ENCODE results near the gene GLYR1. TPM values are rescaled to one million over a fixed set of nuclear protein-coding genes. Genes with fewer than 3 reads are reported as not detected.

GLYR1 gene
- total and polyA plus RNA-seq, 10 of the 15 experiments (the other 5 are each of a cell fraction or from before 2014, with no cell fraction given): 7.3 to 90.2 (median 57.2) TPM

DNA sequence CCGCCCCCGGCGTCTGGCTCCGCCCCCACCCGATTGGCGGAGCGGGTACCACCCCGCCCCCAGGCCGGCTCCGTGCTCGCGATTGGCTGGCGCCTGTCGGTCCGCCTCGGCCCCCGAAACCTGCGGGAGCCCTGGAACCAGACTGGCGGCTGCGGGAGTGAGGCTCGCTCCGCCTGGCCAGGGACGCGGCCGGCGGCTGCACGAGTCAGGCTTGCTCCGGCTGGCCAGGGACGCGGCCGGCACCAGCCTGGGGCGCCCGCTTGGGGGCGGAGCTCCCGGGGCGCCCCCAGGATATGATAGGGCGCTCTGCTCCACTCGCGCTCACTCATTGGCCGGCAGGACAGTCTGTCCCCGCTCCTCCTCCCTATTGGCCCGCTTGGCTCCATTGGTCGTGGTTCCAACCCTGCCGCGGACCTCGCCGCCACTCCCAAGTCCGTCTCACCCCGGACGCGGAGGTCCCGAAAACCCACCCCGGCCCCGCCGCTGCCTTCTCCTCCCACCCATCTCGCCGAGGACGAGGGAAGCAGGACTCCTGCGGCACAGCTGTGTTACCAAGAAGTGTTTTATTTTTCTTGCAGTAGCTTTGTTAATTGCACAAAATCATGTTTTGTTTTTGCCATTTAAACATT, 44.3 kb downstream of the GLYR1 start (continued):
- TF ChIP-seq, protein P1, sequence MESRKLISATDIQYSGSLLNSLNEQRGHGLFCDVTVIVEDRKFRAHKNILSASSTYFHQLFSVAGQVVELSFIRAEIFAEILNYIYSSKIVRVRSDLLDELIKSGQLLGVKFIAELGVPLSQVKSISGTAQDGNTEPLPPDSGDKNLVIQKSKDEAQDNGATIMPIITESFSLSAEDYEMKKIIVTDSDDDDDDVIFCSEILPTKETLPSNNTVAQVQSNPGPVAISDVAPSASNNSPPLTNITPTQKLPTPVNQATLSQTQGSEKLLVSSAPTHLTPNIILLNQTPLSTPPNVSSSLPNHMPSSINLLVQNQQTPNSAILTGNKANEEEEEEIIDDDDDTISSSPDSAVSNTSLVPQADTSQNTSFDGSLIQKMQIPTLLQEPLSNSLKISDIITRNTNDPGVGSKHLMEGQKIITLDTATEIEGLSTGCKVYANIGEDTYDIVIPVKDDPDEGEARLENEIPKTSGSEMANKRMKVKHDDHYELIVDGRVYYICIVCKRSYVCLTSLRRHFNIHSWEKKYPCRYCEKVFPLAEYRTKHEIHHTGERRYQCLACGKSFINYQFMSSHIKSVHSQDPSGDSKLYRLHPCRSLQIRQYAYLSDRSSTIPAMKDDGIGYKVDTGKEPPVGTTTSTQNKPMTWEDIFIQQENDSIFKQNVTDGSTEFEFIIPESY (IDR thresholded peaks at IDR 0.05): no peak
- TF ChIP-seq POLR2AphosphoS5 (IDR thresholded peaks at IDR 0.05; ENCODE audit: low read length): no peak
- 0 out of 3 replicates have a peak, but pooled peaks have one; percentile 8 for TF ChIP-seq POU2F2 (IDR thresholded peaks at IDR 0.05; ENCODE audit: borderline replicate concordance, low read depth, low read length)
- no peak for TF ChIP-seq YBX1 (IDR thresholded peaks at IDR 0.05)
- no peak for TF ChIP-seq TCF7 (IDR thresholded peaks at IDR 0.05; ENCODE audit: borderline replicate concordance)
- no peak for TF ChIP-seq SMARCA5 (IDR thresholded peaks at IDR 0.05)
- no peak for TF ChIP-seq EZH2 (IDR thresholded peaks at IDR 0.05; ENCODE audit: borderline replicate concordance, control insufficient read depth, low read depth, low read length)
- TF ChIP-seq, protein P2, sequence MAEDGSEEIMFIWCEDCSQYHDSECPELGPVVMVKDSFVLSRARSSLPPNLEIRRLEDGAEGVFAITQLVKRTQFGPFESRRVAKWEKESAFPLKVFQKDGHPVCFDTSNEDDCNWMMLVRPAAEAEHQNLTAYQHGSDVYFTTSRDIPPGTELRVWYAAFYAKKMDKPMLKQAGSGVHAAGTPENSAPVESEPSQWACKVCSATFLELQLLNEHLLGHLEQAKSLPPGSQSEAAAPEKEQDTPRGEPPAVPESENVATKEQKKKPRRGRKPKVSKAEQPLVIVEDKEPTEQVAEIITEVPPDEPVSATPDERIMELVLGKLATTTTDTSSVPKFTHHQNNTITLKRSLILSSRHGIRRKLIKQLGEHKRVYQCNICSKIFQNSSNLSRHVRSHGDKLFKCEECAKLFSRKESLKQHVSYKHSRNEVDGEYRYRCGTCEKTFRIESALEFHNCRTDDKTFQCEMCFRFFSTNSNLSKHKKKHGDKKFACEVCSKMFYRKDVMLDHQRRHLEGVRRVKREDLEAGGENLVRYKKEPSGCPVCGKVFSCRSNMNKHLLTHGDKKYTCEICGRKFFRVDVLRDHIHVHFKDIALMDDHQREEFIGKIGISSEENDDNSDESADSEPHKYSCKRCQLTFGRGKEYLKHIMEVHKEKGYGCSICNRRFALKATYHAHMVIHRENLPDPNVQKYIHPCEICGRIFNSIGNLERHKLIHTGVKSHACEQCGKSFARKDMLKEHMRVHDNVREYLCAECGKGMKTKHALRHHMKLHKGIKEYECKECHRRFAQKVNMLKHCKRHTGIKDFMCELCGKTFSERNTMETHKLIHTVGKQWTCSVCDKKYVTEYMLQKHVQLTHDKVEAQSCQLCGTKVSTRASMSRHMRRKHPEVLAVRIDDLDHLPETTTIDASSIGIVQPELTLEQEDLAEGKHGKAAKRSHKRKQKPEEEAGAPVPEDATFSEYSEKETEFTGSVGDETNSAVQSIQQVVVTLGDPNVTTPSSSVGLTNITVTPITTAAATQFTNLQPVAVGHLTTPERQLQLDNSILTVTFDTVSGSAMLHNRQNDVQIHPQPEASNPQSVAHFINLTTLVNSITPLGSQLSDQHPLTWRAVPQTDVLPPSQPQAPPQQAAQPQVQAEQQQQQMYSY (CRISPR knock-in tag; IDR thresholded peaks at IDR 0.05): no peak
- peak; percentile 61 for TF ChIP-seq KLF5 (IDR thresholded peaks at IDR 0.05; ENCODE audit: partially characterized antibody)
- no peak for TF ChIP-seq SPI1 (IDR thresholded peaks at IDR 0.05; ENCODE audit: borderline replicate concordance, insufficient read depth, low read depth, low read length)
- no peak for TF ChIP-seq ZNF622 (IDR thresholded peaks at IDR 0.05)
- TF ChIP-seq HCFC1 (IDR thresholded peaks at IDR 0.05; ENCODE audit: low read length): no peak
- peak; percentile 90 for TF ChIP-seq FOS (IDR thresholded peaks at IDR 0.05; ENCODE audit: borderline replicate concordance, extremely low read depth, insufficient read length)
- no peak for TF ChIP-seq BCL11A (IDR thresholded peaks at IDR 0.05; ENCODE audit: low read depth, low read length)
- TF ChIP-seq, protein P3, sequence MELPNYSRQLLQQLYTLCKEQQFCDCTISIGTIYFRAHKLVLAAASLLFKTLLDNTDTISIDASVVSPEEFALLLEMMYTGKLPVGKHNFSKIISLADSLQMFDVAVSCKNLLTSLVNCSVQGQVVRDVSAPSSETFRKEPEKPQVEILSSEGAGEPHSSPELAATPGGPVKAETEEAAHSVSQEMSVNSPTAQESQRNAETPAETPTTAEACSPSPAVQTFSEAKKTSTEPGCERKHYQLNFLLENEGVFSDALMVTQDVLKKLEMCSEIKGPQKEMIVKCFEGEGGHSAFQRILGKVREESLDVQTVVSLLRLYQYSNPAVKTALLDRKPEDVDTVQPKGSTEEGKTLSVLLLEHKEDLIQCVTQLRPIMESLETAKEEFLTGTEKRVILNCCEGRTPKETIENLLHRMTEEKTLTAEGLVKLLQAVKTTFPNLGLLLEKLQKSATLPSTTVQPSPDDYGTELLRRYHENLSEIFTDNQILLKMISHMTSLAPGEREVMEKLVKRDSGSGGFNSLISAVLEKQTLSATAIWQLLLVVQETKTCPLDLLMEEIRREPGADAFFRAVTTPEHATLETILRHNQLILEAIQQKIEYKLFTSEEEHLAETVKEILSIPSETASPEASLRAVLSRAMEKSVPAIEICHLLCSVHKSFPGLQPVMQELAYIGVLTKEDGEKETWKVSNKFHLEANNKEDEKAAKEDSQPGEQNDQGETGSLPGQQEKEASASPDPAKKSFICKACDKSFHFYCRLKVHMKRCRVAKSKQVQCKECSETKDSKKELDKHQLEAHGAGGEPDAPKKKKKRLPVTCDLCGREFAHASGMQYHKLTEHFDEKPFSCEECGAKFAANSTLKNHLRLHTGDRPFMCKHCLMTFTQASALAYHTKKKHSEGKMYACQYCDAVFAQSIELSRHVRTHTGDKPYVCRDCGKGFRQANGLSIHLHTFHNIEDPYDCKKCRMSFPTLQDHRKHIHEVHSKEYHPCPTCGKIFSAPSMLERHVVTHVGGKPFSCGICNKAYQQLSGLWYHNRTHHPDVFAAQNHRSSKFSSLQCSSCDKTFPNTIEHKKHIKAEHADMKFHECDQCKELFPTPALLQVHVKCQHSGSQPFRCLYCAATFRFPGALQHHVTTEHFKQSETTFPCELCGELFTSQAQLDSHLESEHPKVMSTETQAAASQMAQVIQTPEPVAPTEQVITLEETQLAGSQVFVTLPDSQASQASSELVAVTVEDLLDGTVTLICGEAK (IDR thresholded peaks at IDR 0.05; ENCODE audit: borderline replicate concordance): no peak
- TF ChIP-seq RB1 (IDR thresholded peaks at IDR 0.05; ENCODE audit: borderline replicate concordance): no peak
- no peak for TF ChIP-seq GABPA (IDR thresholded peaks at IDR 0.05; ENCODE audit: low read depth)
- no peak for TF ChIP-seq RELA (IDR thresholded peaks at IDR 0.05; ENCODE audit: borderline replicate concordance, partially characterized antibody)
- TF ChIP-seq SREBF1 (IDR thresholded peaks at IDR 0.05; ENCODE audit: low read length): no peak
- TF ChIP-seq POLR2AphosphoS2 (IDR thresholded peaks at IDR 0.05; ENCODE audit: low read depth, low read length): peak; percentile 61; the same call in 1 of the 2 replicates
- no peak for TF ChIP-seq MTA3 (IDR thresholded peaks at IDR 0.05; ENCODE audit: borderline replicate concordance, low read length)
- TF ChIP-seq MTA2 (IDR thresholded peaks at IDR 0.05; ENCODE audit: low read depth): no peak
